HG02678 (cell line): Measurements from ENCODE around the gene PSPH.
A peak's percentile ranks its signal among the peaks of the same experiment; 100 is the strongest.

ENCODE experiments used
- ATAC-seq: cut with Tn5 transposase; IDR thresholded peaks from one replicate; pipeline ENCODE4 v1.9.1; 2021; ENCODE audit warnings: mild to moderate bottlenecking, moderate library complexity; ENCODE audit not compliant: unreplicated experiment

PSPH gene

DNA sequence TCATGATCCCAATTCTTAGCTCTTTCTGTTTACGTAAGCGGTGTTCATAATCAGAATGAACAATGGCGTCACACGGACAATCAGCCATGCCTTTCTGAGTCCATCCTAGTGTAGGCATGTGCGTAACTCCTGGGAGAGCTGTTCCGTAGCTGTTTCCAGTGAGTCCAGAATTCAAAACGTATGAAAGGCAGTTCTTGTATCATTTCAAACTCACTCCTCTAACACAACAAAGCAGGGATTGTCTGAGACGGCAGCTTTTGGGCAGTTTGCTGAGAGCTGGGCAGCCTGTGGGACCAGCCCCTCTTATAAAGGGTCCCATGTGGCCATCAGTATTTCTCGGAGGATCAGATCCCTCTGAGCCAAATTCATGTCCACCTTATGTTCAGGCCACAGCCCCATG lies 43.4 kb downstream of the PSPH start:
- ATAC-seq = no peak

DNA sequence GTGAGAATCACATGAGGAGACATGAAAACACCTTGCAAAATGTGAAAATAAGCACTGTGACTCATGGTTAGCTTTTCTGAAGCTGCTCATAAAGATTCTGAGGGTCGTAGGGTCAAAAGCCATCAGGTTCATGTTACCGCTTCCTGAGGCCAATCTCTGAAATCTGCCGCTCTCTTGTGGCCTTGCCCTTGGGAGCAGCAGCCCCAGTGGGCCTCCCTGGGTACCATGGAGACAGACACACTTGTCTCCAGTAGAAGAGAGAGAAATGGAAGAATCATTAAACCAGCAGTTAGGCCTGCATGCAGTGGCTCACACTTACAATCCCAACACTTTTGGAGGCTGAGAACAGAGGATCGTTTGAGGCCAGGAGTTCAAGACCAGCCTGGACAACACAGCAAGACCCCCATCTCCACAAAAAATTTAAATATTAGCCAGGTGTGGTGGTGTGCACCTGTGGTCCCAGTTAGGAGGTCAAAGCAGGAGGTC lies 44.0 kb downstream of the PSPH start:
- ATAC-seq = no peak

DNA sequence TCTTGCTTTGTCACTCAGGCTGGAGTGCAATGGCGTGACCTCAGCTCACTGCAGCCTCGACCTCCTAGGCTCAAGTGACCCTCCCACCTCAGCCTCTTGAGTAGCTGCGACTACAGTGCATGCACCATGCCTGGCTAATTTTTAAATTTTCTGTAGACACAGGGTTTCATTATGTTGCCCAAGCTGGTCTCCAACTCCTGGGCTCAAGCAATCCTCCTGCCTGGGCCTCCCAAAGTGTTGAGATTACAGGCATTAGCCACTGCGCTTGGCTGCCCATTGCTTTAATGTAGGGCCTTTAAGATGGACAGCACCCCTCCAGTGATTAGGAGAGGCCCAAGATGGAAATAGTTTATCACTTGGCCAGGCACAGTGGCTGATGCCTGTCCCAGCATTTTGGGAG lies 47.5 kb downstream of the PSPH start:
- no peak for ATAC-seq

DNA sequence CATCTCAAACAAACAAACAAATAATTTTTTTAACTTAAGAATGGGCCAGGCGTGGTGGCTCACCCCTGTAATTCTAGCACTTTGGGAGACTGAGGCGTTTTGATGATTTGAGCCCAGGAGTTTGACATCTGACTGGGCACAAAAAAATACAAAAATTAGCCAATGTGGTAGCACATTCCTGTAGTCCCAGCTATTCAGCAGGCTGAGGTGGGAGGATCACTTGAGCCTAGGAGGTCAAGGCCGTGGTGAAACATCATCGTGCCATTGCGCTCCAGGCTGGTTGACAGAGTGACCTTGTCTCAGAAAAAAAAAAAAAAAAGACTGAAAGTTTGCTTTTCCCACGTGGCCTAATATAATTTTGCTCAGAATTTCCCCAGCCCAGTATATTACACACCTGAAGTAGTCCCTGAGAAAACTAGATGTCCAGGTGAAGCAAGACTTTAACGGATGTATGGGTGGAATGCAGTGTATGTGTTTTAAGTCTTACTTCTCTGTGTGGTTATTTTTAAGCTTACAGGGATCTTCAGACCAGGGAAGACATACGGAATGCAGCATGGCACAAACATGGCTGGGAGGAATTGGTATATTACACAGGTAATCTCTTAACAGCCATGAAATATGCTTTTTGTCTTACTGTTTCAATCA lies 54.3 kb downstream of the PSPH start:
- no peak for ATAC-seq

DNA sequence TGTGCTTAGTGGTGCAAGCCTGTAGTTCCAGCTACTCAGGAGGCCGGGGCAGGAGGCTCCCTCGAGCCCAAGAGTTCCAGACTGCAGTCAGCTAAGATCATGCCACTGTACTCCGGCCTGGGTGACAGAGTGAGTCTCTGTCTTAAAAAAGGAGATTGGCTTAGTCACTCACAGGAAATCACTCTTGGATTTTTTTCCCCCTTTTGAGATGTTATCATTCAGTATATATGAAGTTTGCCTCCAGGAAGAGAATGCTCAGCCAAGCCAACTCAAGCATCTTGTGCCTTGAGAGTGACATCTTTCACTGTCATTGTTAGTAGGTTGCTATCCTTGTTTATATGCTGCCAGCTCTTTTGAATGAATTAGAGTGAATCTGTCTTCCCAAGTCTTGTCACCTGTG lies 58.9 kb downstream of the PSPH start:
- no peak for ATAC-seq

DNA sequence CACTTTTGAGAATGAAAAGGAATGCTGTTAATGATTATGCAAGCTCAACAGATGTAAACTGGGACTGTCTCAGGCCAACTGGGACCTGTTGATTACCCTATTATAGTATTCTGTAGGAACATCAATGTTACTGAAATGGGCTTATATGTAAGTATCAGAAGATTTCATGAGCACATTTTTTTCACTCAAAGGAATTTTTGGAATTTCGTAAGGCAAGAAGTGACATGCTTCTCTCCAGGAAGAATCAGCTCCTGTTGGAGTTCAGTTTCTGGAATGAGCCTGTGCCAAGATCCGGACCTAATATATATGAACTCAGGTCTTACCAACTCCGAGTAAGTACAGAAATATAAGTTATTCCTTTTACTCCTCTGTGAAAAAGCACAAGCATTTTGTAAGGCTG lies 67.7 kb downstream of the PSPH start:
- no peak for ATAC-seq

DNA sequence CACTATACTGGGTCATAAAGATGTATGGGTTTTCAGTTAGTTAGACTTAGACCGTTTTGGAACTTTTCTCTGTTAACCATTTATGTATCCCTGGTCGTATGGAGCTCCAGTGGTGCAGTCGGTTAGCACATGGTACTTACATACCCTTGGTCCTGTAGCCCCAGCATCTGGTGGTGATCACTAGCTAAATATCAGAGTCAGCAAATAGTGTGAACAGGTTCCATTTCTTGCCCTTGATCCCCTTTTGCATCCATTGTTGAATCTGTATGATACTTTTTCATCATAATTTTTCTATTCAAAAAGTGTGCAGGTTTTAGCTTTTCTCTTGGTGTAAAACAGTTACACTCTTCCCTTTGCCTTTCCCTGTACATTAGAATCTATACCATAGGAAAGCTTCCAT lies 71.0 kb downstream of the PSPH start:
- no peak for ATAC-seq

DNA sequence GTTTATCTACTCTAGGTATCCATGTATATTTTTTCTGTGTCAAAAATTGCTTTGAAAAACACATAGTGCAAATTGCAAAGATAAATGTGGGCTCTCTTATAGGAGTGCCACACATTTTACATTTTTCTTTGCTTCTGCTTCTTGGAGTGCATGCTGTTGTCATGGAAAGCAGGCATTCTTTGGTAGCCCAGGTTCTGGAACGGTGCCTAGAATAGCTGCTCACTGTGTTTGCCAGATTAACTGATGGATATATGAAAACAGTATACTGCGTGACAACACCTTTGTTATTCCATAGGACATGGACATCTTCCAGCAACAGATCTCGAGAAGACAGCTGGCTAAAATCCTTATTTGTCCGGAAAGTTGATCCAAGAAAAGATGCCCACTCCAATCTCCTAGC lies 73.4 kb downstream of the PSPH start:
- no peak for ATAC-seq

DNA sequence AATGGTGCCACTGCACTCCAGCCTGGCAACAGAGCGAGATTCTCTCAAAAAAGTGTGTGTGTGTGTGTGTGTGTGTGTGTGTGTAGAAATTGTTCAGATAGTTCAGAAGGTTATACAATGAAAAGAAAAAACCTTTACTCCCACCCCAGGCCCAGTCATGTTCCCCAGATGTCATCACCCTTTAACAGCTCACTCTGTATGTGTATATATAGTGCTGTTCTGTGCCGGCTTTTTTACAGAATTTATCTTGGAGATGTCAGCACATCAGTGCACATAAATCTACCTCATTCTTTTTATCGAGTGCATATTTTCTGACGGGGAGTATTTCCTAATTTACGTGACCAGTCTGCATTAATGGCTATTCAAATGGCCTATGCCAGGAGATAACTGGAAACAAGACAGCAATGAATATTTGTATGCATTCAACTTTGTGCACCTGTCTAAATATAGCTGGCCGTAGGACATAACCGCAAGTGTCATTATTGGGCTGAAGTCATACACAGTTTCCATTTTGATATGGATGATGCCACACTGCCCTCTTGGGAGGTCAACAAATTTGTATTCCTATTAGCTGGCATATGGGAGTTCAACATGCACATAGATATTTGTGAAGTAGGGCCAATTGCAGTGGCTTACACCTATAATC lies 75.1 kb downstream of the PSPH start:
- ATAC-seq = no peak

DNA sequence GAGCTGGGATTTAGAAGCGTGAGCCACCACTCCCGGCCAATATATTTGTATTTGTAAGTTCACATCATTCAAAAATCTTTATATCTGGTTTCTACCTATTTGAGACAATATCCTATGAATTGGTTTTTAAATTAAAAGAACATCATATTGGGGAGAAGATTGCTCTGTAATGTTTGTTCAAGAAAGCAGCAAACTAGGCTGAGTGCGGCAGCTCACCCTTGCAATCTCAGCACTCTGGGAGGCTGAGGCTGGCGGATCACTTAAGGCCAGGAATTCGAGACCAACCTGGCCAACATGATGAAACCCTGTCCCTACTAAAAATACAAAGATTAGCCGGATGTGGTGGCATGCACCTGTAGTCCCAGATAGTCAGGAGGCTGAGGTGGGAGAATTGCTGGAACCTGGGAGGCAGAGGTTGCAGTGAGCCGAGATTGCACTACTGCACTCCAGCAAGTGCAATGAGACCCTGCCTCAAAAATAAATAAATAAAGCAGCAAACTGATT lies 77.4 kb downstream of the PSPH start:
- no peak for ATAC-seq

DNA sequence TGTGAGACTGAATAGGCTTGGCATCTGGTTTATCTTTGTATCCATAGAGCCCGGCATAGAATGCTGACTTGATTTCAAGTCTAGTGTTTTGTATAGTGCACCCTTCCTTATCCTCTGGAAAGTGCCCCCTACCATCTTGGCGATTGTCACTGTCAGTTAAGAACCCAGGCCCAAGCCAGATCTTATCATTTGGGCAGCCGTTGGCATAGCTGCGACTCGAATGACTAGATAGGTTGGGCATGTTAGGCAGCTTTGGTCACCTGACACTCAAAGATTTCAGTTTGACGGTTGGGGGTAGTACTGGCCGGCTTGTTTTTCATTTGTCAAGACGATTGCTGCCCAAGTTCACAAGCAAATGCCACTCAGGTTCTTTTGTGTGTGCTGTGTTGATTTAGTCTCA lies 80.3 kb downstream of the PSPH start:
- no peak for ATAC-seq

DNA sequence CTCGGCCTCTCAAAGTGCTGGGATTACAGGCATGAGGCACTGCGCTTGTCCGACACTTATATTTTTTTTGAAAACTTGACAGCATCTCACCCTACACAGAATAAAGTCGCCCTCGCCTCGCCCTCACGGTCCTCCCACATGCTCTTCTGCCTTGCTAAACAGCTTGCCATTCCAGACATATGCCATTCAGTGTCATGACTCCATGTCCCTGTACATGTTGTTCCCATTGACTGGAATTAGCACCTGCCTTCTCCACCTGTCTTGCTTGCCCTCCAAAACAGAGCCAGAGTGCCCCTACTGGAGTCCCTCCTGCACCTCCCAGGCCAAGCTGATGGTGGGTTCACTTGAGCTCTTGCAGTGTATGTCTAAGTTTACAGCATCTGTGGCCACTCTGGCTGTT lies 80.7 kb downstream of the PSPH start:
- ATAC-seq = no peak

DNA sequence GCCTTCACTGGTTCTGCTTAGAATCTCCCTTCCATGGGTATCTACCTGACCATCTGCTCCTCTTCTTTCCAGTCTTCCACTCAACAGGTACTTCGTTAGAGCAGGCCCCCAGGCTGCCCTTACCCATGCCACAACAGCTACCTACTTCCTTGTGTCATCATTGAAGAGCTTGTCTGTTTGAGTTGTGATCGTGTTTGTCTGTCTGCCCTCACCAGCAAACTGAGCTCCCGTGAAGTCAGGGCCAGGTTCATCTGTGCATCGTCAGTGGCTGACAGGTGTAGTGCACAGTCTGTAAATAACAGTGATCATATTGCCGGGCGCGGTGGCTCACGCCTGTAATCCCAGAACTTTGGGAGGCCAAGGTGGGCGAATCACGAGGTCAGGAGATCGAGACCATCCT lies 81.9 kb downstream of the PSPH start:
- ATAC-seq = no peak

DNA sequence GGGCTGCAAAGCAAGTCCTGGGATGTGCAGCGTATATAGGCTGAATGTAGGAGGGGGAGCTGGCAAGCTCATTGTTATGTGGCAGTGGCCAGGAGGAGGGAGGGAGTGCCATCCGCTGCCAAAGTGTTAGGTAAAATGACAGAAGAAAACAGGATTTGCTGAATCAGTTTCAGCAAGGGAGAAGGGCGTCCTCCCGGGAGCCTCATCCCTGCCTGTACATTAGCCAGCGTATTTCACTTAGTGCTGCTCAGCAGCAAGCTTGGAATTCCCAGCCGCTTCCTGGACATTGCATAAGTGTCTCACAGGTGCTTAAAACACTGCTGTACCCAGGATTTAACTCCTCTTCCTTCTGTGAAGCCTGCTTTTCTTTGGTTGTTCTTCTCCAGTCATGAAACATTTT lies 84.4 kb downstream of the PSPH start:
- ATAC-seq = no peak

DNA sequence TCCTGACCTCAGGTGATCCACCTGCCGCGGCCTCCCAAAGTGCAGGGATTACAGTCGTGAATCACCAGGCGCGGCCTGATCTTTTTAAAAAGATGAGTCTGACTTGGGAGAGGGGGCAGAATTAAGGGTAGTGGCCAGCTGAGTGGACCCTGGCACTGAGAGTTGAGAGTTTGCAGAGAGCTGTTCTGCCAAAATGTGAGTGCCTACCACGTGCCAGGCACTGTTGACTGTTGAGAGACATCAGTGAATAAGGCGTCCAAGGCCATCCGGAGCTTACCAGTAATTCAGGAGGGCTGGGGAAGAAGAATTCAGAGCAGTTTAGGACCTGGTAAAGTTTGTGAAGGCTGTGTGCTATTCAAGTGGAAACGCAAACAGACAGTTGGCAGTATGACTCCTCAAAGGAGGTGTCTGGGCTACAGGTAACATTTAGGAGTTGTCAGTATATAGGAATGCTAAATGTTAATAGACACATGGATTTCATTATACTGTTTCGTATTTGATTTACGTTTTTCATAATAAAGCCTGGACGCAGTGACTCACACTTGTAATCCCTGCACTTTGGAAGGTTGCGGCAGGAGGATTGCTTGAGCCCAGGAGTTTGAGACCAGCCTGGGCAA lies 85.3 kb downstream of the PSPH start:
- ATAC-seq = no peak

DNA sequence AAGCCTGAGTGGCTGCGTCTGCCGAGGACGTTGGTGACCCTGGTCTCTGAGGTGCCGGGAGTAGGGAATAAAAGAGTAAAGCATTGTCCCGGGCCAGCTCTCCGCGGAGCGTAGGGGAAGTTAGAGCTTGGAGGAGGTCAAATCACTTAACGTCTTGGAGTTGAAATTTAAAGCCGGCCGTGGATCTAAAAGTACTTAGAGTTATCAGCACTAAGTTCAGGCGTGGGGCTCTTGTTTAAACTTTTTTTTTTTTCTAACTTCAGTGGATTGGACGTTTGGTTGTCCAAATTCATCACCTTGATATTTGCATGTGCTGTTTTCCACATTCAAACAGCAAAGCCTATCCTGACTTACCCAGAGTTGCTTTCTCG lies 86.2 kb downstream of the PSPH start:
- no peak for ATAC-seq

DNA sequence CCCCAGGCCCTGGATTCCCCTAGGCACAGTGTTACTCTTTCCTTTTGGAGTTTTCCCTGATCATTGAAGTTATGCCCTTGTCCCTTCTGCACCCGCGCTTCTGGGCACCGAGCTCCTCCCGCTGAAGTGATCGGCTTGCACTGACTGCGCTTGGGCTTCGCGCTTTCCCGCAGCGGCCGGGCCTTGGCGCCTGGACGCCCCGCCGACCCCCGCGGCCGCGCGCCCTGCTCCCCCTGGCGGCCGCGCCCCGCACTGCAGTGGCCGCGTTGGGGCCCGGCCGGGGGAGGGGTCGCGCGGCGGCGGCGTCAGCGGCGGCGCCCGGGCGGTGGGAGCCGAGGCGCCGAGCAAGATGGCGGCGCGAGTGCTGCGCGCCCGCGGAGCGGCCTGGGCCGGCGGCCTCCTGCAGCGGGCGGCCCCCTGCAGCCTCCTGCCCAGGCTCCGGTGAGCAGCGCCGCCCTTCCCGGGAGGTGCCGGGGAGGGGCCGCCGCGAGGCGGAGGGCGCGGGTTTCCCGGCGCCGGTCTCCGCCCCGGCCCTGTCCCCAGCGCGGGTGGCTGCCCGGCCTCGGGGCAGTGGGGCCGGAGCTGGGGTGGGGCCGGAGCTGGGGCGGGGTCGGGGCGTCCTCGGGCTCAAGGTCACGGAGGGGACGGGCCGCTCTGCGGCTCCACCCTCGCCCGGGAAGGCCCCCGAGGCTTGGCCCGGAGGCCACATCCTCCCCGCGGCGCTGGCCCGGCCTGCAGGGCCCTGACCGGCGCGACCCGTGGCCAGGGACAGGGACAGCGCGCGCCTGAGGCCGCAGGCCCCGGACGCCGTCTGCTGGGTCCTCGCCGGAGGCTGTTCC lies 86.8 kb downstream of the PSPH start, which contains the start of gene NIPSNAP2:
Gene NIPSNAP2, plus strand, starts transcription at position 325 of the 839 bp plus-strand sequence. Its CDS starts 25 bp downstream, at position 350.
- ATAC-seq = peak; percentile 83

DNA sequence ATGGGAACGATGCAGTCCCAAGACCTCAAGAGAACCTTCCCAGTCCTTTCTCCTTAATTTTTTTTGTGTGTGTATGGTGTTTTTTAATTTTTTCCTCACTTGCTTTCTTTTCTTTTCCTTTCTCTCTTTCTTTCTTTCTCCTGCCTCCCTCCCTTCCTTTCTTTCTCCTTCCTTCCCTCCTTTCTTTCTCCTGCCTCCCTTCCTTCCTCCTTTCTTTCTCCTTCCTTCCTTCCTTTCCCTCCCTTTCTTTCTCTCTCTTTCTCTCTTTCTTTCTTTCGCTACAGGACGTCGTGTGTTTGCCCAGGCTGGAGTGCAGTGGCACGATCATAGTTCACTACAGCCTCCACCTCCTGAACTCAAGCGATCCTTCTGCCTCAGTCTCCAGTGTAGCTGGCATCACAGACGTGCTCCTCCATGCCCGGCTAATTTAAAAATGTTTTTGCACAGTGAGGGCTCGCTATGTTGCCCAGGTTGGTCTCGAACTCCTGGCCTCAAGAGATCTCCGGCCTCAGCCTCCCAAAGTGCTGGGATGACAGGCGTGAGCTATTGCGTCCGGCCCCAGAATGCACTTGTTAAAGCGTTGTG lies 87.6 kb downstream of the PSPH start:
- no peak for ATAC-seq

DNA sequence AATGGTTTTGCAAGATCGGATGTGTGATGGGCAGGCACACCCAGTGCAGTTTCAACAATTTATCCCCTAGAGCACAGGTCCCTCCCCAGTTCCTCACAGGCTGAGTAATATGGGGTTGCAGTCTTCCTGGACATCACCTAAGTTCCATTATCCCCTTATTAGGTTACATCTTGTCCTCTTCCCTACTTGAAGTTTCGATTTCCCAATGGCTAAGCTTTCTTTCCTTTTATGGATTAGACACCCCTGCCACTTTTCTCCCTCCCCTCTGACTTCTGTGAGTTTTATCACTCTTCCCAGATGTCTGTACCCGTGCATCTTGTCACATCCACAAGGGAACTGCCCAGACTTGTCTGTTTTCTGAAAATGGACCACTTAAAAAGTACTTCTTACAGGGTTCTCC lies 89.2 kb downstream of the PSPH start:
- ATAC-seq = no peak
